ENCODE data around the gene PGBD5. TPM values are rescaled to one million over a fixed set of nuclear protein-coding genes. Genes with fewer than 3 reads are reported as not detected.

PGBD5 gene
- polyA plus RNA-seq, 3 donors: 0.44 TPM; not detected in 2

- H3K9me3 ChIP-seq (replicated peaks in 1 of 2; ENCODE audit: control insufficient read depth in 1 of 2, insufficient read depth in 1 of 2, low read length in 2 of 2): no peaks in the 10 kb centered on the region
- H3K36me3 Mint-ChIP-seq: no peaks in the 10 kb centered on the region
- H3K4me3 Mint-ChIP-seq: no peak overlapping the region
- H4K20me1 ChIP-seq (ENCODE audit: insufficient read depth, low read length): no peaks in the 10 kb centered on the region
- H3K9ac ChIP-seq (ENCODE audit: insufficient read depth, low read length, poor library complexity, severe bottlenecking): no peak overlapping the region
- no peak for DNase-seq
- H3K4me1 Mint-ChIP-seq: no peaks in the 10 kb centered on the region
- no peak overlapping the region for H2AFZ ChIP-seq (ENCODE audit: insufficient read depth, low read depth, low read length, poor library complexity, severe bottlenecking)
- no peaks in the 10 kb centered on the region for H3K4me1 ChIP-seq (ENCODE audit: control insufficient read depth in 1 of 2, insufficient read depth in 2 of 2, low read length in 2 of 2)
- no peak overlapping the region for H3K4me2 ChIP-seq (replicated peaks; ENCODE audit: extremely low read depth, low read length, poor library complexity, severe bottlenecking)
- H3K4me3 ChIP-seq (replicated peaks in 1 of 3; ENCODE audit: low read depth in 2 of 3, low read length in 3 of 3): no peak overlapping the region
- H3K27me3 ChIP-seq (ENCODE audit: control insufficient read depth in 2 of 2, insufficient read depth in 2 of 2, low read length in 2 of 2): no peaks in the 10 kb centered on the region
- no peak for TF ChIP-seq CTCF (IDR thresholded peaks at IDR 0.05)
- no peaks in the 10 kb centered on the region for H3K36me3 ChIP-seq (replicated peaks in 1 of 2; ENCODE audit: control insufficient read depth in 1 of 2, insufficient read depth in 2 of 2, low read length in 2 of 2)
- H3K79me2 ChIP-seq (ENCODE audit: insufficient read depth, low read length): no peaks in the 10 kb centered on the region
- intact Hi-C loops (cut with micrococcal nuclease): no loop called here
- H3K9me3 Mint-ChIP-seq: no peaks in the 10 kb centered on the region
- H3K27ac Mint-ChIP-seq: no peak overlapping the region
- no peak overlapping the region for H3K27ac ChIP-seq (ENCODE audit: low read depth in 1 of 2, low read length in 2 of 2)
- H3K27me3 Mint-ChIP-seq (ENCODE audit: low read depth in 3 of 3): peaks cover 0 to 4% (median 3%) of the 10 kb centered on the region in 3 donors
- 78% methylated on average over 19 of the region's 23 CpGs for WGBS (ENCODE audit: insufficient coverage)
Measured at GRCh38 chr1:230317823-230318819, 108.0 kb downstream of the PGBD5 start.

GRCh38 chr1:230316864-230317745, 109.0 kb downstream of the PGBD5 start:
- Histone ChIP-seq H3K79me2 (ENCODE audit: insufficient read depth, low read length) (no peaks in the 10 kb centered on the region), H3K36me3 (replicated peaks in 1 of 2; ENCODE audit: control insufficient read depth in 1 of 2, insufficient read depth in 2 of 2, low read length in 2 of 2) (no peaks in the 10 kb centered on the region), H4K20me1 (ENCODE audit: insufficient read depth, low read length) (no peaks in the 10 kb centered on the region), H2AFZ (ENCODE audit: insufficient read depth, low read depth, low read length, poor library complexity, severe bottlenecking) (no peak overlapping the region), H3K27me3 (ENCODE audit: control insufficient read depth in 2 of 2, insufficient read depth in 2 of 2, low read length in 2 of 2) (no peaks in the 10 kb centered on the region), H3K9me3 (replicated peaks in 1 of 2; ENCODE audit: control insufficient read depth in 1 of 2, insufficient read depth in 1 of 2, low read length in 2 of 2) (no peaks in the 10 kb centered on the region), H3K4me1 (ENCODE audit: control insufficient read depth in 1 of 2, insufficient read depth in 2 of 2, low read length in 2 of 2) (no peaks in the 10 kb centered on the region), H3K9ac (ENCODE audit: insufficient read depth, low read length, poor library complexity, severe bottlenecking) (no peak overlapping the region), H3K4me2 (replicated peaks; ENCODE audit: extremely low read depth, low read length, poor library complexity, severe bottlenecking) (no peak overlapping the region), H3K27ac (ENCODE audit: low read depth in 1 of 2, low read length in 2 of 2) (no peak overlapping the region), H3K4me3 (replicated peaks in 1 of 3; ENCODE audit: low read depth in 2 of 3, low read length in 3 of 3) (no peak overlapping the region)
- DNase-seq: no peak
- H3K27ac Mint-ChIP-seq: no peak overlapping the region
- H3K36me3 Mint-ChIP-seq: no peaks in the 10 kb centered on the region
- H3K9me3 Mint-ChIP-seq: no peaks in the 10 kb centered on the region
- H3K4me3 Mint-ChIP-seq: no peak overlapping the region
- intact Hi-C loops (cut with micrococcal nuclease): no loop called here
- WGBS (ENCODE audit: insufficient coverage): 92% methylated on average over 16 of the region's 23 CpGs
- peaks cover 0 to 2% (median 1%) of the 10 kb centered on the region in 3 donors for H3K27me3 Mint-ChIP-seq (ENCODE audit: low read depth in 3 of 3)
- no peaks in the 10 kb centered on the region for H3K4me1 Mint-ChIP-seq
- no peak for TF ChIP-seq CTCF (IDR thresholded peaks at IDR 0.05)

Data from CD14-positive monocyte (primary cell).